GM21619 (cell line): Measurements from ENCODE around the gene SLC22A4.

Source experiments
- ATAC-seq: cut with Tn5 transposase; IDR thresholded peaks from one replicate; pipeline ENCODE4 v1.9.1; 2021; ENCODE audit not compliant: unreplicated experiment

Gene SLC22A4

DNA sequence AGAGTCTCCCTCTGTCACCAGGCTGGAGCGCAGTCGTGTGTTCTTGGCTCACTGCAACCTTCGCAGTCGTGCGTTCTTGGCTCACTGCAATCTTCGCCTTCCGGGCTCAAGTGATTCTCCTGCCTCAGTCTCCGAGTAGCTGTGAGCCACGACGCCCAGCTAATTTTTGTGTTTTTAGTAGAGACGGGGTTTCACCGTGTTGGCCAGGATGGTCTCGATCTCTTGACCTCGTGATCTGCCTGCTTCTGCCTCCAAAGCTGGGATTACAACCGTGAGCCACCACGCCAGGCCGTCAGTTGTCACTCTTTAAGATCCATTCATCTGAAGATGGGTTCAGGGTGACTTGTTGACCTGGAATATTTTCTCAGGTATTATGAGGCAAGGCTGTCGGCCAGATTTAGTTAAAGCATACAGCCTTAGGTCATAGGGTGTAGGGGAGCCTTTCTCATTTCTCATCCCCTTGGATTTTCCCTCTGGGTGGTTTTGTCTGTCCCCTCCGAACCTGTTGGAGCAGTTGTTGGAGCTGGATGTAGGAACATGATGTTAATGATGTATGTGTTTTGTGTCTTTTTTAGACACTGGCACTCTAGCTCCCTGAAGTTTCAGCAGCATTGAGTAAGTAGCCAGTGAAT is 76.9 kb downstream of the SLC22A4 start:
- no peak for ATAC-seq

DNA sequence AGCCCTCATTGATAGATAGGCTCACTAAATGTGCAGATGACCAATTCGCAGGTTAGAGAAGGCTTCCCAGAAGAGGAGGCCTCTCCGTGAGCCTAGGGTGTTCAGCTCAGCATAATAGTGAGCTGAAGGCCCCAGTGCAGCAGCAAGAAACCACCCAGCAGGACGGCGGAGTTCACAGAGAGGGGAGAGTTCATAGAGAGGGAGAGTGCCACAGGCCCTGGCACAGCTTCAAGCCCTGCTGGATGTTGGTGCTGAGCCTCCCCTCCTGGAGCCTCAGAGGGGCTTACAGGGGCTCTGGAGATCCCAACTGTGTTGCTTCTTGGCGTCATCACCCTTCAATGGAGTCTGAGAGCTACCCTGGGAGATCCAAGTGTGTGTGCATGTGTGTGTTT is 77.4 kb downstream of the SLC22A4 start:
- ATAC-seq, result no peak

- ATAC-seq, result no peak
Observed at GRCh38 chr5:132372127-132372526, 77.9 kb downstream of the SLC22A4 start.

DNA sequence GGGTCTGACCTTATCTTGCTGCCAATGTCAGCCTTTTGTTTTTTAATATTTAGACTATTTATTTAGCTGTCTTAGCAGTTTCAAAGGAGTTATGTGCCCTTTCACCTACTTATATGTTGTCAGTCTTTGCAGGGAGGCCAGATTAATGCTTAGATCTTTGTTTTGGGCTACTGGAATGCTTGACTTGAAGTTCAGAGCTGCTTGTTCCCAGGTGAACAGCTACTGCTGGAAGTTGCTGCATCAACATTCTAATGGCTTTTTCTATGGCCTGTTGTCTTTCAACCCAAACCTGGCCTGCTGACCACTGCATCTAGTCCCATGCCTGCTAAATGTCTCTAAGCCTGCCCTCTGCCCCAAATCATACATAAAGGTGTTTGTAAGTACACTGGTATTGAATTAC is 78.3 kb downstream of the SLC22A4 start:
- no peak for ATAC-seq

GRCh38 chr5:132375957-132376356 is 81.8 kb downstream of the SLC22A4 start:
- no peak for ATAC-seq

GRCh38 chr5:132376694-132377641 is 82.8 kb downstream of the SLC22A4 start:
- ATAC-seq, result no peak

DNA sequence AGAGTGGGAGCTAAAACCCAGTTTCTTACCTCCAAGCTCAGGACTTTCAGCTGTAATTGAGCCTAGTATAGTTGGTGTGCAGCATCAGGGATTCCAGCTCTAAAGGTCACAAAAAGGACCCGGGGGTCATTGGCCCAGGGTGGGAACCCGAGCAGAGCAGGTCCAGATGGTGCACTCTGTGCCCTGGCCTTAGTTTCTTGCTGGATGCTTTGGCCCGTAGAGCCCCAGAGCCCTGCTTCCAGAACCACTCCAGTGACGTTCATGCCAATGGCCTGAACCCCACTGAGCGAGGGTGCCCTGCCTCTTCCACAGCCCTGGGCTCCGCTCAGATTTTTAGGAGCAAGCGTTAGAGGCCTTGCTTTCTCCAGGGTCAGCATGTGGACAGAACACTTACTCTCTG is 83.5 kb downstream of the SLC22A4 start:
- no peak for ATAC-seq

- no peak for ATAC-seq
Observed at GRCh38 chr5:132378580-132378979, 84.4 kb downstream of the SLC22A4 start.

DNA sequence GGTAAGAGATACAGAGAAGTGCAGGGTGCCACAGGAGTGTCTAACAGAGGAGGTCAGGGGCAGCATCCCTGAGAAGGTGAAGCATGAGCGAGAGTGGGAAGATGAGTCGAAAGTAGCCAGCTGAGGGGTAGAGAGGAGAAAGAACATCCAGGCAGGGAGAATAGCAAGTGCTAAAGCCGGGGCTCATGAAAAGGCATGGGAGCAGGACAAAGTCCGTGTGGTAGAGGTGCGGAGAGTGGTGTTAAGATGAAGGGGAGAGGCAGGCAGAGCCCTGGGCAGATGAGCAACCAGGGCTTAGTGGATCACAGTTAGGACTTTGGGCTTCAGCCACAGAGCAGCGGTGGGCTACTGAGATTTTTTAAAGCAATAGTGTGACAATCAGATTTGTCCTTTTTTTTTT is 85.9 kb downstream of the SLC22A4 start:
- no peak for ATAC-seq

- no peak for ATAC-seq
Observed at GRCh38 chr5:132380741-132381140, 86.5 kb downstream of the SLC22A4 start.

DNA sequence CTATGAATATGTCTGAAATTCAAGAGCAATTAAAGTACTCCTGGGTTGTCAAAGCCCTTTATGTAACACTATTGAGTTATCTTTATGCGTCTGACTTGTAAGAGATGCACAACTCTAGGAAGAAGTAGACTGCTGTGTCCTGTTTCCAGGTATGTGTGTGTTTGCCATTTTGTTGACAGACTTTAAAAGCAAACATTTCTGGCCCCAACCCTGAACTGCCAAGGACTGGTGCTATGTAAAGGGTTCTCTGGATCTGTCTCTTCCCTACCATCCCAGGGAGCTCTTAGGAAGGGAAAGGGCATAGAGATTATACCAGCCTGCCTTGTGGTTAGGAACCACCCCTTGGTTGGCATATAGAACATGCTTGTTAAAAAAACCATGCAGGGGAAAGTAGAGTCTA is 87.4 kb downstream of the SLC22A4 start:
- no peak for ATAC-seq

- ATAC-seq, result no peak
Observed at GRCh38 chr5:132383261-132383660, 89.1 kb downstream of the SLC22A4 start.

DNA sequence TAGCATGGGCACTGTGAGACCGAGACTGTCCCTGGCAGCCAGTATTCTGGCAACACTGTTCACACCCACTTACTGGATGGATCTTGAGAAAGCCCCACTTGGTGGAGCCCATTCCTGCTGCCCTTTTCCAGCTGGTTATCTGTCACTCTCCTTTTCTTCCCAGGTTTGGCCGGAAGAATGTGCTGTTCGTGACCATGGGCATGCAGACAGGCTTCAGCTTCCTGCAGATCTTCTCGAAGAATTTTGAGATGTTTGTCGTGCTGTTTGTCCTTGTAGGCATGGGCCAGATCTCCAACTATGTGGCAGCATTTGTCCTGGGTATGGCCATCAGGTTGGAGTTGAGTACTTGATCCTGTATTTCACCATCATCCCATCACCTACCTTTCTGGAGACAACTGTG is 89.8 kb downstream of the SLC22A4 start:
- no peak for ATAC-seq

DNA sequence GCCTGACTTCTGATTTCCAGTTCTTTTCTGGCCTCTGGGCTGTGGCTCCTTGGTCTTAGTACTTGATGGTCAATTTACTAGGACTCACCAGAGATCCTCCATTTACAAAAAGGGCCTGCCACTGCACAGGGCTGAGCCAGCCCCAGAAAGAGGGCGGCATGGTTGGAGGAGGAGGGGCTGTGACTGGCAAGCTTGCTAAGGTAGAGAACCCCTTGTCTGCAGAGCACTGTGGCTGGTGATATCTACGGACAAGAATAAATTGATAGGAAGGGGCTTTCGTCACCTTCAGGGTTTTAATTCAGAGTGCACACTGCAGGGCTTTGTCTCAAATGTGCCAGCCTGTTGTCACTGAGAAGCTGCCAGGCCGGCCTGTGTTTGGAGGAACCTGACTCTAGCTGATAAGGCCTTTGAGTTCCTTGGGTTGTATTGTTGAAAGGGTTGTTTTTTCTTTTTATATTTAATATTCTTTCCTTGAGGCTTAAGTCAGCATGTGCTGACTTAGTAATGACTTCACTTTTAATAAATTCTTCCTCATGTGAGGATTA is 90.4 kb downstream of the SLC22A4 start:
- ATAC-seq, result no peak

- ATAC-seq, result peak; percentile 41
Observed at GRCh38 chr5:132385326-132386105, 91.3 kb downstream of the SLC22A4 start.

GRCh38 chr5:132386644-132387286 is 92.6 kb downstream of the SLC22A4 start:
- peak; percentile 80 for ATAC-seq

DNA sequence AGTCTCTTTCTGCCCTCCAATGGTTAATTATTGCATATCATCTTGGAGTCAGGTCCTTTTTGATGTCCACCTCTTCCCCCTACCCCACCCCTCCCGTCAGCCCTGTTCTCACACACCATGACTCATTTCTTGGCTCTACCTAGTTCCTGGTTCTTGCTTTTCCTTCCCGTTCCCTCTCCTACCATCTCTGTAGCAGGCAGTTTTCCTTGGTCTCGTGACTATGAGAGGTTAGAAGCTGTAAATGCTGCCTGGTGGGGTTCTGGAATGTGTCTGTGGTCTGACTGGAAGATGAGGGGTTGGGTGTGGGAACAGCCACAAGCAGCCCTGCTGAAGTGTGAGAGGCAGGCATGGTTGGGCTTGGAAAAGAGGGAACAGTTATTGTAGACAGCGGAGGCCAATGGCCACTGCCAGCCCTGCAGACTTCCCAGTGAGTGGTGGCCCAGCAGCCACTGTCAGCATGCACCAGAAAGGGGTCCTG is 93.5 kb downstream of the SLC22A4 start:
- ATAC-seq, result no peak

DNA sequence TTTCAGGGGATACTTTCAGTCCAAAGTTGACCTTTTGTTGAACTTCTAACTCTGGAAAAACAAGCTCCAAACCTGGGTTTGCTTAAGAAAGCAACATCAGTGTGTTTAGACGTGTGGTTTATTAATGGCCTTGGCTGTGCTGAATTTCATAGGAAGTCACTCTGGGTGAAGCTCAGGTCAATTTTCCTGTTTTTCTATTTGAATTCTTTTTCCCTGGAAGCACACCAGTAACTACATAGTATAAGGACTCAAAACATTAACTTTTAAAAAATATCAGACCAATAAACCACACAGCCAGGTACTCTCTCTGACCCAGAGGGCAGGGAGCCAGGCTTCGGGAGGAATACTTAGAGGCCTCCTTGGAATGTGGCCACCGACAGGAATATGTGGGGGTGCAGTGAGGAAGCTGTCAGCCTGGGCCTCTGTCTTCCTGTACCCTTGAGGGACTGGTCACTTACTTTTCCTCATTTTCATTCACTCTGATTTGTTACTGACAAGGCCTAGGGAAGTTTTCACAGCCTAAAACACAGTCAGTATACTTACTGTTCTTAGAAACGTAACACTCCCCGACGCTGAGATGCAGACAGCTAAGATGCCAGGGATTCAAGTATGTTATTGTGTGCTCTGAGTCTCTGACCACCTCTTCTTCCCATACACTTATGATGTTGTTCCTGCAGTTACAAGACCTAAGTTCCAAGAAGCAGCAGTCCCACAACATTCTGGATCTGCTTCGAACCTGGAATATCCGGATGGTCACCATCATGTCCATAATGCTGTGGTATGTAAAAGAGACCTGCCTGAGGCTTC is 94.3 kb downstream of the SLC22A4 start:
- no peak for ATAC-seq

DNA sequence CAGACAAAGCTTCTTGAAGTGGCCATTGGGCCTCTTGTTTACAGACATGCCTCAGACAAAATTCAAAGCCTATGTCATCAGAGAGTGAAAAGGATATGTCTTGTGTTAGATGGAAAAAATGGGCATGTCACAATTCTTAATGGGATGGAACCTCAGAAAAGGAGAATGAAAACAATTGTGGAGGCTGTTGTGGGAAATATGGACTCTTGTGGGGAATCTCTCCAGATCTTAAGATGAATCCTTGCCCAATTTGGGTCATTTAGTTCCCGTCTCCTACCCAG is 94.8 kb downstream of the SLC22A4 start:
- ATAC-seq, result no peak
